BLaER1 treated with 17β-estradiol and CSF1 and Interleukin-3, amounts not matched to agents 10 nM and 100 nM (cell line): ENCODE results near the gene TAF7L.
"Not testable (repeated sequence)": the region's sequence is repeated elsewhere in the genome, so short reads cannot be mapped to it uniquely, and the experiment has no call there.

ENCODE experiments used
- H3K27ac ChIP-seq, 11 experiments: shearing (Covaris generic); formaldehyde crosslinking; 2 replicates each; pipeline ENCODE4 v1.8.1; 2022
- H3K27me3 ChIP-seq, 11 experiments: shearing (Covaris generic); formaldehyde crosslinking; 2 replicates each; pipeline ENCODE4 v1.8.1; 2022
- H3K36me3 ChIP-seq, 11 experiments: shearing (Covaris generic); formaldehyde crosslinking; 2 replicates each; pipeline ENCODE4 v1.8.1; 2022
- H3K4me1 ChIP-seq, 10 experiments: shearing (Covaris generic); formaldehyde crosslinking; 2 replicates each; pipeline ENCODE4 v1.8.1; 2022
- H3K4me2 ChIP-seq, 11 experiments: shearing (Covaris generic); formaldehyde crosslinking; 2 replicates each; pipeline ENCODE4 v1.8.1; 2022
- H3K4me3 ChIP-seq, 10 experiments: shearing (Covaris generic); formaldehyde crosslinking; 2 replicates each; pipeline ENCODE4 v1.8.1; 2022
- H3K9ac ChIP-seq, 11 experiments: shearing (Covaris generic); formaldehyde crosslinking; 2 replicates each; pipeline ENCODE4 v1.8.1; 2022
- H3K9me3 ChIP-seq, 11 experiments: shearing (Covaris generic); formaldehyde crosslinking; replicated peaks in 1 of 11; 2 replicates each; pipeline ENCODE4 v1.8.1; 2022
- H4K20me1 ChIP-seq, 11 experiments: shearing (Covaris generic); formaldehyde crosslinking; 2 replicates each; pipeline ENCODE4 v1.8.1; 2022
- Cebpa-rat ChIP-seq, 11 experiments: shearing (Covaris generic); IDR thresholded peaks; 2 replicates each; pipeline ENCODE4 v1.8.1; 2022

Gene TAF7L, protein sequence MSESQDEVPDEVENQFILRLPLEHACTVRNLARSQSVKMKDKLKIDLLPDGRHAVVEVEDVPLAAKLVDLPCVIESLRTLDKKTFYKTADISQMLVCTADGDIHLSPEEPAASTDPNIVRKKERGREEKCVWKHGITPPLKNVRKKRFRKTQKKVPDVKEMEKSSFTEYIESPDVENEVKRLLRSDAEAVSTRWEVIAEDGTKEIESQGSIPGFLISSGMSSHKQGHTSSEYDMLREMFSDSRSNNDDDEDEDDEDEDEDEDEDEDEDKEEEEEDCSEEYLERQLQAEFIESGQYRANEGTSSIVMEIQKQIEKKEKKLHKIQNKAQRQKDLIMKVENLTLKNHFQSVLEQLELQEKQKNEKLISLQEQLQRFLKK

DNA sequence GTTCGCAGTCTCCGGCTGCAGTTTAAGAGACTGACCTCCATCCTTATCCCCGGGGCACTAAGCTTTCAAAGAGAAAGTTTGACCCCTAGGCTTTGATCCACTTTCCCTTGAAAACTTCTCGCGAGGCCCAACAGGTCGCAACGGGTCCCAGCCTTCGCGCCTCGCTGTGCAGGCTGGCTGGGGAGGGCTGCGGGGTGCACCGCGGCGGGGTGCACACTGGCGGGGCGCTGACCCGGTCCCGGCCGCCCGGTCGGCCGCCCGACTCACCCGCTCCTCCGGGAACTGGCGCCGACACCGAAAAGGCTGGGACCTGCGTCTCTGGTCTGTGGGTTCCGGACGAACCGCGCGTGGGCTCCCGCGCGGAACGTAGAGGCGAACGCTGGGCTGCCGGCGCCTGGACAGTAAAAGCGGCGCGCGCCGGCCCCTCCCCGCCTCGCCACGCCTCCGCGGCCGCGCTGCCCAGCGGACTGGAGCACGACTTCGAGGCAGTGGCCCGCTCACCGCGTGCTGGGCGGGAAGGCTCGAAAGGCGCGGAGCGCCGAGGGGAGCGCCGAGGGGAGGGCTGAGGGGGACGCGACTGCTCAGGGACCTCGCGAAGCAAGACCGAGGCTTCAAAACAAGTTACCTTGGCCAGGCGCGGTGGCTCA lies at the start of gene TAF7L:
Gene TAF7L, minus strand, starts transcription at position 378 of the 647 bp plus-strand sequence. CDS start 3,791 bp downstream, outside the sequence.
- H3K9me3 ChIP-seq, result peaks cover 6 to 19% (median 11%) of the 10 kb centered on the region in 11 experiments
- peaks cover 0 to 6% (median 0%) of the 10 kb centered on the region in 10 experiments; a peak in 2 of 20 replicates for H3K4me1 ChIP-seq
- no peaks in the 10 kb centered on the region for H3K27me3 ChIP-seq
- H4K20me1 ChIP-seq, result no peaks in the 10 kb centered on the region
- no peak for TF ChIP-seq Cebpa-rat (IDR thresholded peaks at IDR 0.05)
- H3K4me2 ChIP-seq, result no peak within 1 kb of the TSS
- H3K27ac ChIP-seq, result no peak within 1 kb of the TSS
- H3K36me3 ChIP-seq, result no peaks in the 10 kb centered on the region
- no peak within 1 kb of the TSS for H3K4me3 ChIP-seq
- no peak within 1 kb of the TSS for H3K9ac ChIP-seq

DNA sequence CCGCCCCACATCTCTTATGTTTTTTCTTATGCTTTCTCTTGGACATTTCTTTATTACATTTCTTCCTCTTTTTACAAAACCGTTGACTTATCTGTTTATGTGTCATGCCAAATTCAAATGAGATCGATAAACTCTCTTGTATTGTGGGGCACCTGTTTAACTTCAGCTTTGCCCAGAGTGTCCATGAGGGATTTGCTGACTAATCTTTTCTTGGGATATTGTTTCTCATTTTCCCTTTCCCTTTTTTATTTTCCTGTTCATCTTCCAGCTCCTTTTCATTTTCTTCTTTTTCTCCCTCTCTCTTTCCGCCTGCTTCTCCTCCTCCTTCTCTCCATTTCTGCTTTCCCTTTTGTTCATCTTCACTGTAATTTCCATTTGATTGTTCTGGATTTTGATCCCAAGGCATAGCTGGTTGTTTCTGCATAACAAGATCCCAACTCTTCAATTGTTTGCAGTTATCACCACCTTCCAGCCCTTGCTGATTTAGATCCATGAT lies 46.7 kb upstream of the TAF7L start:
- Histone ChIP-seq H3K9me3 (peaks cover 0 to 8% (median 7%) of the 10 kb centered on the region in 11 experiments; a peak in 8 of 22 replicates), H3K4me1 (peaks cover 0 to 5% (median 0%) of the 10 kb centered on the region in 10 experiments; a peak in 1 of 20 replicates), H3K27me3 (no peaks in the 10 kb centered on the region), H4K20me1 (peaks cover 0 to 12% (median 0%) of the 10 kb centered on the region in 11 experiments; a peak in 2 of 22 replicates), H3K9ac (no peak overlapping the region), H3K27ac (no peak overlapping the region), H3K36me3 (peaks cover 0 to 4% (median 0%) of the 10 kb centered on the region in 11 experiments; a peak in 1 of 22 replicates), H3K4me2 (no peak overlapping the region), H3K4me3 (no peak overlapping the region)
- no peak for TF ChIP-seq Cebpa-rat (IDR thresholded peaks at IDR 0.05)

DNA sequence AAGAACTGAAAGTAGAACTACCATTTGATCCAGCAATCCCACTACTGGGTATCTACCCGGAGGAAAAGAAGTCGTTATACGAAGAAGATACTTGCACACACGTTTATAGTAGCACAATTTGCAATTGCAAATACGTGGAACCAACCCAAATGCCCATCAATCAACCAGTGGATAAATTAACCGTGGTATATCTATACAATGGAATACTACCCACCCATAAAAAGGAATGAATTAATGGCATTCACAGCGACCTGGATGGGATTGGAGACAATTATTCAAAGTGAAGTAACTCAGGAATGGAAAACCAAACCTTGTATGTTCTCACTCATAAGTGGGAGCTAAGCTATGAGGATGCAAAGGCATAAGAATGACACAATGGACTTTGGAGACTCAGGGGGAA lies 43.2 kb upstream of the TAF7L start:
- not testable (repeated sequence) for H4K20me1 ChIP-seq, H3K4me2 ChIP-seq, H3K27ac ChIP-seq, H3K36me3 ChIP-seq, H3K27me3 ChIP-seq, H3K9ac ChIP-seq, H3K4me1 ChIP-seq, H3K4me3 ChIP-seq
- peaks cover 0 to 12% (median 7%) of the 10 kb centered on the region in 11 experiments; a peak in 8 of 22 replicates for H3K9me3 ChIP-seq

DNA sequence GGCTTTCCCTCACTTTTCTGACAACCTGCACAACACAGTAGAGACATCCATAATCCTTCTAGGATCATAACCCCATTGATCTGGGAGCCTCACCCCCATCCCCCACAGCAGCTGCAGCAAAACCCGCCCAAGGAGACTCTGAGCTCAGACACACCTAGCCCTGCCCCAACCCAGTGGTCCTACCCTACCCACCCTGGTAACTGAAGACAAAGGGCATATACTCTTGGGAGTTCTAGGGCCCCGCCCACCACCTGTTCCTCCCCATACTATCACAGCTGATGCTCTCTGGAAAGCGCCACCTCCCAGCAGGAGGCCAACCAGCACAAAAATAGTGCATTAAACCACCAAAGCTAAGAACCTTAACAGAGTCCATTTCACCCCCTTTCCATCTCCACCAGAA lies 35.5 kb upstream of the TAF7L start:
- not testable (repeated sequence) for H3K27me3 ChIP-seq, H3K4me1 ChIP-seq, H3K4me3 ChIP-seq, H3K27ac ChIP-seq, H4K20me1 ChIP-seq, H3K9ac ChIP-seq, H3K36me3 ChIP-seq, H3K9me3 ChIP-seq
- H3K4me2 ChIP-seq, result peak overlapping the region in 6 of 11 experiments; percentile 4 to 42 (median 28); a peak in 9 of 22 replicates

DNA sequence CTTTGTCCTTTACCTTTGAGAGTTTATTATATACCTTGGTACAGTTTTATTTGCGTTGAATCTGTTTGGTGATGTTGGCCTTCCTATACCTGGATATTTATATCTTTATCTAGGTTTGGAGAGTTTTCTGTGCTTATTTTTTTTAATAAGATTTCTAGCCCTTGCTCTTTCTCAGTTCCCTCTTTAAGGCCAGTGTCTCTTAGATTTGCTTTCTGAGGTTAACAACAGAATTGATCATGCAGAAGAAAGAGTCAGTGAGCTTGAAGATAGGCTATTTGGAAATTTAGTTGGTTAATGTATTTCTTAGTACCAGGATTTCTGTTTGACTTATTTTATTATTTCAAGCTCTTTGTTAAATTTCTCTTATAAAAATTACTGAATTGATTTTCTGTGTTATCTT lies 12.7 kb upstream of the TAF7L start:
- Histone ChIP-seq H3K27me3 (no peaks in the 10 kb centered on the region), H3K4me1 (no peaks in the 10 kb centered on the region), H3K27ac (no peak overlapping the region), H3K4me2 (no peak overlapping the region), H3K36me3 (no peaks in the 10 kb centered on the region), H3K9me3 (peaks cover 0 to 11% (median 5%) of the 10 kb centered on the region in 11 experiments; a peak in 4 of 22 replicates), H4K20me1 (no peaks in the 10 kb centered on the region), H3K4me3 (no peak overlapping the region), H3K9ac (no peak overlapping the region)
- no peak for TF ChIP-seq Cebpa-rat (IDR thresholded peaks at IDR 0.05)

DNA sequence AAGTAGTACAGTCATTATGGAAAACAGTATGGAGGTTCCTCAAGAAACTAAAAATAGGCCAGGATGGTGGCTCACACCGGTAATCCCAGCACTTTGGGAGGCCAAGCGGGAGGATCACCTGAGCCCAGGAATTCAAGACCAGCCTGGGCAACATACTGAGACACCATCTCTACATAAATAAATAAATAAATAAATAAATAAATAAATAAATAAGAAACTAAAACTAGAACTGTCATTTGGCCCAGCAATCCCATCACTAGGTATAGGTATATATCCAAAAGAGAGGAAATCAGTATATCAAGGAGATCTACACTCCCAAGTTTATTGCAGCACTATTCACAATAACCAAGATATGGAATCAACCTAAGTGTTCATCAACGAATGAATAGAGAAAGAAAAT lies 4.5 kb upstream of the TAF7L start:
- not testable (repeated sequence) for H3K27me3 ChIP-seq, H4K20me1 ChIP-seq, H3K4me3 ChIP-seq, H3K4me1 ChIP-seq, H3K27ac ChIP-seq, H3K9ac ChIP-seq, H3K4me2 ChIP-seq, H3K36me3 ChIP-seq
- H3K9me3 ChIP-seq, result peaks cover 6 to 19% (median 11%) of the 10 kb centered on the region in 11 experiments

DNA sequence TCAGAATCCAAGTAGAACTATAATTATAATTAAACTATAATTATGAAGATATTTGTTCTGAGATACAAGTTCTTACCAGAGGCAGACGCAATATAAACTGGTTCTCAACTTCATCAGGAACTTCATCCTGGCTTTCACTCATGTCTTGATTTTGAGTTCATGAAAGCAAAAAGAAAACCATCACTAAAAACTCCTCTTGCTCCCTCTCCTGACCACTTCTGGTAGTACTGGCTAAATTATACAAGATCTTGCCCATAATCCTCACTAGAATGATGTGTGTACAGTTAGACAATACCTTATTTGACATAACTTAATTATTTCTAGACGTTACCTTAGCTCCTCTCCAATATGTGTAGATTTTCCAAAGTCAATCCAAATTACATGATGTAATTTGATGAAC lies 3.7 kb downstream of the TAF7L start:
- H3K4me3 ChIP-seq, result no peak overlapping the region

DNA sequence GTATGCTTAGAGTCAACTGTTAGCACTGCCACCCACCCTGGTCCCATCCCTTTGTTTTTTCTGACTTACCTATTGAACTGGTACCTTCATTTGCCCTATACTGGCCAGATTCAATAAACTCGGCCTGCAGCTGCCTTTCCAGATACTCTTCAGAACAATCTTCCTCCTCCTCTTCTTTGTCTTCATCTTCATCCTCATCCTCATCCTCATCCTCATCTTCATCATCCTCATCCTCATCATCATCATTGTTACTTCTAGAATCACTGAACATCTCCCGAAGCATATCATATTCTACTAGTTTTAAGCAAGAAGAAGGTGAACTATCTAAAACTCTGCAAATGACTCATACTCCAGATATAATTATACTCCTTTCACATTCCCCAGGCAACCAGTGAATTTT lies 14.9 kb downstream of the TAF7L start:
- no peaks in the 10 kb centered on the region for H3K9me3 ChIP-seq
- no peak for TF ChIP-seq Cebpa-rat (IDR thresholded peaks at IDR 0.05)
- H3K27me3 ChIP-seq, result no peaks in the 10 kb centered on the region
- no peak overlapping the region for H3K4me2 ChIP-seq
- H3K9ac ChIP-seq, result no peak overlapping the region
- H3K36me3 ChIP-seq, result no peaks in the 10 kb centered on the region
- no peaks in the 10 kb centered on the region for H4K20me1 ChIP-seq
- H3K4me1 ChIP-seq, result no peaks in the 10 kb centered on the region
- no peak overlapping the region for H3K27ac ChIP-seq
- no peak overlapping the region for H3K4me3 ChIP-seq

More for the DNA sequence above, 3.7 kb downstream of the TAF7L start:
- Histone ChIP-seq H3K36me3 (no peaks in the 10 kb centered on the region), H4K20me1 (no peaks in the 10 kb centered on the region), H3K27ac (no peak overlapping the region), H3K9me3 (peaks cover 6 to 14% (median 11%) of the 10 kb centered on the region in 11 experiments), H3K4me1 (no peaks in the 10 kb centered on the region; a peak in 2 of 20 replicates), H3K9ac (no peak overlapping the region), H3K27me3 (no peaks in the 10 kb centered on the region), H3K4me2 (no peak overlapping the region)
- TF ChIP-seq Cebpa-rat (IDR thresholded peaks at IDR 0.05), result no peak

DNA sequence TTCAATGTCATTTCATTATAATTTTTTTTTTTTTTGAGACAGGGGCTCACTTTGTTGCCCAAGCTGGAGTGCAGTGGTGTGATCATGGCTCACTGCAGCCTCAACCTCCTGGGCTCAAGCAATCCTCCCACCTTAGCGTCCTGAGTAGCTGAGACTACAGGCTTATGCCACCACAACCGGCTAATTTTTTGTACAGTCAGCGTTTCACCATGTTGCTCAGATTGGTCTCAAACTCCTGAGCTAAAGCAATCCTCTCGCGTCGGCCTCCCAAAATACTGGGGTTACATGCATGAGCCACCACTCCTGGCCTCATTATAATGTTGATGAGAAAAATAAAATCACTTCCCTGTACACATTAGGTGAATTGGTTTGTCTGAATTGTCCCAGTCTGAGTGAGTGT lies 16.9 kb downstream of the TAF7L start:
- Histone ChIP-seq H3K27ac (no peak overlapping the region), H4K20me1 (no peaks in the 10 kb centered on the region)
- no peak for TF ChIP-seq Cebpa-rat (IDR thresholded peaks at IDR 0.05)

More for the DNA sequence above, 16.9 kb downstream of the TAF7L start:
- H3K9ac ChIP-seq, result no peak overlapping the region
- no peaks in the 10 kb centered on the region for H3K9me3 ChIP-seq
- no peaks in the 10 kb centered on the region for H3K27me3 ChIP-seq
- H3K4me2 ChIP-seq, result no peak overlapping the region
- no peaks in the 10 kb centered on the region for H3K4me1 ChIP-seq
- no peak overlapping the region for H3K4me3 ChIP-seq
- no peaks in the 10 kb centered on the region for H3K36me3 ChIP-seq
